Pons (tissue), 1 donor: ENCODE data around the gene FBN2.
"Not testable (repeated sequence)": the region's sequence is repeated elsewhere in the genome, so short reads cannot be mapped to it uniquely, and the experiment has no call there.

ENCODE experiments used
- DNase-seq: peaks from one replicate; pipeline ENCODE4 v3.0.0-alpha.2; 2016; ENCODE audit warnings: low spot score

Gene FBN2

GRCh38 chr5:128358826-128359225 is 179.2 kb downstream of the FBN2 start:
- no peak for DNase-seq

GRCh38 chr5:128357226-128357625 is 180.8 kb downstream of the FBN2 start:
- no peak for DNase-seq

DNA sequence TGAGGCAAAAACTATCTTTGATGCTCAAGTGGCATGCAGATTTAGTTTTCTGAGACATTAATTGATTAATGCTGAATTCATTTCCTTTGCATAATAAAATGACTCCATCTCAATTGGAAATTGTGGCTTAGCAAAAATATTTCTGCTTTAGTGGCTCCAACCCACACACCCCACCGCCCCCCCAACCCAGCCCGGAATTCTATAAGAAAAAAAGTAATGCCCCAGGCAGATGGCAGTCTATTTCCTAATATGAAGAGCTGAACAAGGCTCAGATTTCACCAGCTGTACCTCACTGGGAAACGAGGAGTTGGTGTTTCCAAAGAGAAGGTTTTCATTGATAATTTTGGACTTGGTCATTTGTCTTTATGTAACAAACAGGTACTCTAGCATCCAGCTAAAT is 182.1 kb downstream of the FBN2 start:
- DNase-seq, result peak; percentile 8

DNA sequence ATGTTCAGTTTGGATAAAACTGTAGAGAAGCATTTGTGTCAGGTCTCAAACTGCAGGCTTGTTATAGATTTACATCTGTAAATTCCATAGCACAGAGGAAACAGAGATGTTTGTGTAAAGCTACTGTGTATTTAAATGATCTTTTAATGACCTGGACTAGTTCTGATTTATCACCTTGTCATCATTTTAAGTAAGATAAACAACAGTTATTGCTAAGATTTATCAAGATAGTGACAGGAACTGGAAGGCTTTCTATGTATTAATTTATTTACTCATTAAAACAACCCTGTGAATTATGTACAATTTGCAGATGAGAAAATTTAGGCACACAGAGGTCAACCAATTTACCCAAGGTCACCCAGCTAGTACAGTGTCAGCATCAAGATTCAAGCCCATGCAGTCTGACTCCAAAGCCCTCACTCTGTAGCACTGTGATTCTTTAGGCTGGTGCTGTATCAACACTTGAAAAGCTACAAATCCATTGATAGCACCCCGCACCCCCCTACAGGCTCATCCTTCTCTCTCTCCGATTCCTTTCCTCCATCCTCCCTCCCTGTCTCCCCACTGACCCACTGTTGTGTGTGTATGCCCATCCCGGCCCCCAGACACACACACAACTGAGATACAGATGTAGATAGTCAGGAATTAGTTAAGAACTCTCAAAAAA is 184.5 kb downstream of the FBN2 start:
- no peak for DNase-seq

- DNase-seq, result no peak
These were observed 187.3 kb downstream of the FBN2 start for GRCh38 chr5:128350705-128351104.

DNA sequence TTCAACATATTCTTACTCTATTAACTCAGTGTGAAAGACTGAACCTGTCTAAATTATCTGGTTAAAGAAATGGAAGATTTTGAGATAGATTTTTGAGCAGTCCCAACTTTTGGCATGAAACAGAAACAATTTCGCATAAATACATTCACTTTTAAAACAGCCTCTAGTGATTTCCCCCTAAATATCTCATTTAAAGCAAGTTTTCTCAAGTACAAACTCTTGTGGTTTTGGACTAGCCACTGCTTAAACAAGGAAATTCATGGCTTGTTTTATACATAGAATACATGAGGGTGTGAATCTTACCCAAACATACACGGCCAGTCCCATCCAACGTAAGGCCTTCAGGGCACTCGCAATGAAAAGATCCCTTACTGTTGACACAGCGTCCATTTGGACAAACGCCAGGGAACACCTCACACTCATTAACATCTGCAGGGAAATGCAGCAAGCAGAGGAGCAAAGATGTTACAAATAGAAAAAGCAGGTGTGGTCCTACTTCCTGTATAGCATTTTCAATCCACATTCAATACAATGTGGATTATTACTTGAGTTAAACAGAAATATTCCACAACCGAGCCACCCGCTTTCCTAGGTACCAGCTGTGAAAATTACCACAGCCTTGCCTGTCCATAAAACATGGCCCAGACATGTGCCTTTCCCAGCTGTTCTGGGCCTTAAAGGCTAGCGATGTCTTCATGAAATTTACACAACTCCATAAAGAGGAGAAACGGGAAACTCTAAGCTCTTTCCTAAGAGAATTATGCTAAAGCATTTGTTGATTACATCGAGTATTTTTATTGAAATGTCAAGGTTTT is 188.8 kb downstream of the FBN2 start:
- DNase-seq, result no peak

GRCh38 chr5:128346038-128346437 is 192.0 kb downstream of the FBN2 start:
- no peak for DNase-seq

- no peak for DNase-seq
These were observed 192.8 kb downstream of the FBN2 start for GRCh38 chr5:128345247-128345646.

GRCh38 chr5:128343168-128343567 is 194.9 kb downstream of the FBN2 start:
- DNase-seq, result peak; percentile 24

- DNase-seq, result no peak
These were observed 197.0 kb downstream of the FBN2 start for GRCh38 chr5:128341056-128341455.

- DNase-seq, result no peak
These were observed 197.4 kb downstream of the FBN2 start for GRCh38 chr5:128340648-128341047.

DNA sequence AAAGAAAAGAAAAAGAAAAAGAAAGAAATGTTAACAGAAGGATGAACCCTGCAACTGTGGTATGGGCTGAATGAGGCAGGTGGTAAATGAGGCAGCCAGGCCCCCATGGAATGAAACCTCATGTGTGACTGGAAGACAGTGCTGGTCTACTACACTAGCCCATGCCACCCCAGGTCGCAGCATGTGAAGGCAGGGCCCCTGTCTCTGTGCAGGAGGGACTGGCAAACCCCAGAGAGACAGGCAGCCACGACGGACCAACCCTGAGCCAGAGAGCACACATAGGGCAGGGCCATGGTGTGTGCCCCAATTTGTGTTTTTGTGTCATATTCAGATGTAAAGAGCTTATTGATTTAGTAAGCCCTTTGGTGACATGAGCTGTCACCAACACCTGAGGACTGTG is 198.5 kb downstream of the FBN2 start:
- DNase-seq, result no peak

DNA sequence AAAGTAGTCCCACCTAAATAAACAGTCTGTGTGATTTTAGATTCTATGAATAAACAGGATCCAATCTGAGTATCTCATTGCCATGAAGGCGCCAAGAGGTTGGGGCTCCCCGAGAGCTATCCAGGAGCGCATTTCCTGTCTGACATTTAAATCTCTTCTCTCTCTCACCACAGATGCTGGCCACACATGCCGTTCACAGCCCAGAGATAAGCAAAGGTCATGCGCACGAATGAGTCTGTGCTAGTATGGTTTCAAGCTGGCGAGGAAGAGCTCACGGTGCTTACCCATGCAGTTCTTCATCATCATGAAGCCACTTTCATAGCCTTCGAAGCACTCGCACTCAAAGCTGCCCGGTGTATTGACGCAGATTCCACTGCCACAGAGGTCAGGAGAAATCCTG is 199.4 kb downstream of the FBN2 start:
- no peak for DNase-seq

DNA sequence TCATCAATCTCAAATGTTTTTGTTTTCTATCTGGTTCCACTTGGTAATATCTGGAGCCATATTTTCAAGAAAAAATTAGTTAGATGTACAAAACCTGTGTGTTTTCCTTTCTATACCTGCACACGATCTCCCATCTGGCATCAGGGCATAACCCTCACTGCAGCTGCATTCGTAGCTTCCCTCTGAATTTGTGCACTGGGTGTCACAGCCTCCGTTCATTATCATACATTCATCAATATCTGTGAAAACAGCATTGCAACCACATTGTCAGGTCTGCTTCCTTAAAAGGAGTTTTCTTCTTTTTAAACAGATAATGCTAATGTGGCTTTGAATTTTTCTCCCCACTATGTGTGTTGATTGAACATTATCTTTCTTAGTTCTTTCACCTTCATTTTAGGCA is 202.7 kb downstream of the FBN2 start:
- DNase-seq, result no peak

GRCh38 chr5:128334010-128334716 is 203.9 kb downstream of the FBN2 start:
- DNase-seq, result no peak

GRCh38 chr5:128331261-128331660 is 206.8 kb downstream of the FBN2 start:
- DNase-seq, result no peak

- DNase-seq, result no peak
These were observed 208.6 kb downstream of the FBN2 start for GRCh38 chr5:128329386-128329939.

- DNase-seq, result no peak
These were observed 209.6 kb downstream of the FBN2 start for GRCh38 chr5:128328446-128328845.

DNA sequence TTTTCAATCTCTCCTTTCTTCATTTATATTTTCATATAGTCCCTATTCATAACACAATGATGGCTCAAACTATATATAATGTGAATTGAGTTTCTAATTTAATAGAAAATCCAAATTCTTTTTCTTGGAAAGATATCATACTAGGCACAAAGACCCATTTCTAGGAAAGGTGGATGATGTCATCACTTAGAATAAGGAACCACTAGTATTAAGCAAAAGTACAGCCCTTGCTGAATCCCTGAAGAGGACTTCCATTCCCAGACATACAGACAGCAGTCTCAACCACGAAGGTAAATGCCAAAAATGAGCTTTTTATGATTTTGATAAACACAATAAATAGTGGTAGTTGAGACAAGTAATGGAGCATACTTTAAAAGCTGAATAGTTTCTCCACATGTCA is 210.0 kb downstream of the FBN2 start:
- DNase-seq, result no peak

GRCh38 chr5:128321418-128321817 is 216.6 kb downstream of the FBN2 start:
- not testable (repeated sequence) for DNase-seq

DNA sequence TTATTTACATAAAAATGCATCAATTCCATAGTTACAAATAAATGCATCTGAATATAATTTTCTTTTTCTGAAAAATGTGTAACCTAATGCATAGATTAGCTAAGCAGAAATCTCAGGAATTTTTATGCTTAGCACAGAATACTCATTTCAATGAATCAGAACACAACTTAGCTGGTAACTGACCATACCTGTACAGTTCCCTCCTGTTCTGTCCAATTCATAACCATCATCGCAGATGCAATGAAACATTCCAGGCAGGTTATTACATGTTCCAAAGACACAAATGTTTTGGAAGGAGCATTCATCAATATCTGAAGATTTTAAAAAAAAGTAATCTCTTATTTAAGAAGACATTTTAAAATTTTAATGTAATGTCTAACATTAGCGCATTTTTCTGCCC is 219.4 kb downstream of the FBN2 start:
- DNase-seq, result no peak

- DNase-seq, result no peak
These were observed 220.6 kb downstream of the FBN2 start for GRCh38 chr5:128317481-128317880.

GRCh38 chr5:128315671-128316070 is 222.4 kb downstream of the FBN2 start:
- no peak for DNase-seq
